Loucy (cell line): ENCODE results near the gene BCKDK.
"Not testable (repeated sequence)": the region's sequence is repeated elsewhere in the genome, so short reads cannot be mapped to it uniquely, and the experiment has no call there.

Experiments
- H2AFZ ChIP-seq: fragments of 200-600 bp; sonication (generic); 2 replicates; pipeline ENCODE4 v1.6.0; 2016; ENCODE audit warnings: antibody characterized with exemption, mild to moderate bottlenecking, low read length, moderate library complexity
- H3F3A ChIP-seq: fragments of 200-600 bp; 2 replicates; pipeline ENCODE4 v1.6.0; 2016; ENCODE audit warnings: antibody characterized with exemption, low read depth, mild to moderate bottlenecking
- H3K27me3 ChIP-seq: fragments of 200-600 bp; sonication (generic); 2 replicates; pipeline ENCODE4 v1.6.1; 2014; ENCODE audit warnings: low read length, mild to moderate bottlenecking; ENCODE audit not compliant: insufficient read depth, poor library complexity, severe bottlenecking
- H3K36me3 ChIP-seq: fragments of 200-600 bp; sonication (generic); 2 replicates; pipeline ENCODE4 v1.6.1; 2016; ENCODE audit warnings: low read length; ENCODE audit not compliant: insufficient read depth
- H3K4me1 ChIP-seq: fragments of 200-600 bp; sonication (generic); 2 replicates; pipeline ENCODE4 v1.5.1; 2014; ENCODE audit warnings: low read length, mild to moderate bottlenecking; ENCODE audit not compliant: insufficient read depth, poor library complexity, severe bottlenecking
- H3K4me2 ChIP-seq: fragments of 200-600 bp; sonication (generic); 2 replicates; pipeline ENCODE4 v1.6.0; 2014; ENCODE audit warnings: antibody characterized with exemption, low read length, low read depth, mild to moderate bottlenecking; ENCODE audit not compliant: poor library complexity, severe bottlenecking
- H3K4me3 ChIP-seq: fragments of 200-600 bp; sonication (generic); 2 replicates; pipeline ENCODE4 v1.5.1; 2014; ENCODE audit warnings: low read length, mild to moderate bottlenecking, mixed read lengths; ENCODE audit not compliant: poor library complexity, severe bottlenecking
- H3K79me2 ChIP-seq: fragments of 200-600 bp; sonication (generic); 2 replicates; pipeline ENCODE4 v1.6.1; 2014; ENCODE audit warnings: low read length; ENCODE audit not compliant: insufficient read depth
- H3K9ac ChIP-seq: fragments of 200-600 bp; sonication (generic); 2 replicates; pipeline ENCODE4 v1.6.0; 2014; ENCODE audit warnings: mild to moderate bottlenecking, low read depth, low read length, moderate library complexity; ENCODE audit not compliant: poor library complexity, severe bottlenecking
- H3K9me2 ChIP-seq: fragments of 200-600 bp; sonication (generic); replicated peaks from 2 replicates; pipeline ENCODE4 v1.6.1; 2016; ENCODE audit warnings: low read depth, low read length, mixed read lengths
- H3K9me3 ChIP-seq: fragments of 200-600 bp; sonication (generic); 2 replicates; pipeline ENCODE4 v1.6.1; 2014; ENCODE audit warnings: mild to moderate bottlenecking, antibody characterized with exemption, low read length, low read depth; ENCODE audit not compliant: insufficient read depth
- H4K20me1 ChIP-seq: fragments of 200-600 bp; sonication (generic); 2 replicates; pipeline ENCODE4 v1.6.0; 2014; ENCODE audit warnings: antibody characterized with exemption, low read length, mild to moderate bottlenecking; ENCODE audit not compliant: insufficient read depth, poor library complexity, severe bottlenecking
- CTCF ChIP-seq: fragments of 200-600 bp; sonication (generic); conservative IDR thresholded peaks from 2 replicates; pipeline ENCODE4 v1.5.1; 2014; ENCODE audit warnings: mild to moderate bottlenecking, antibody characterized with exemption, low read length
- EZH2phosphoT487 ChIP-seq: fragments of 200-600 bp; IDR thresholded peaks from 2 replicates; pipeline ENCODE4 v1.6.1; 2018; ENCODE audit warnings: antibody characterized with exemption, mild to moderate bottlenecking, moderate library complexity, borderline replicate concordance

The BCKDK gene

GRCh38 chr16:31135535-31136286, 27.5 kb downstream of the BCKDK start, which contains the start of gene PRSS8:
Gene PRSS8 (minus strand): TSS chr16:31135727. CDS start chr16:31135498, 229 bp downstream.
- H3K36me3 ChIP-seq = no peaks in the 10 kb centered on the region
- no peaks in the 10 kb centered on the region for H3K27me3 ChIP-seq
- no peak within 1 kb of the TSS for H3K4me2 ChIP-seq
- no peaks in the 10 kb centered on the region for H3K9me3 ChIP-seq
- H4K20me1 ChIP-seq = no peaks in the 10 kb centered on the region
- H3K9ac ChIP-seq = no peak within 1 kb of the TSS
- H3K4me1 ChIP-seq = no peaks in the 10 kb centered on the region
- H2AFZ ChIP-seq = no peak within 1 kb of the TSS
- H3K4me3 ChIP-seq = no peak within 1 kb of the TSS
- TF ChIP-seq EZH2phosphoT487 = no peak
- no peak for TF ChIP-seq CTCF
- H3K79me2 ChIP-seq = no peaks in the 10 kb centered on the region
- no peaks in the 10 kb centered on the region for H3K9me2 ChIP-seq
- H3F3A ChIP-seq = no peaks in the 10 kb centered on the region

GRCh38 chr16:31136287-31136662, 28.1 kb downstream of the BCKDK start:
- H3K9me3 ChIP-seq = no peaks in the 10 kb centered on the region
- no peak overlapping the region for H3K4me3 ChIP-seq
- no peak overlapping the region for H2AFZ ChIP-seq
- H3K36me3 ChIP-seq = no peaks in the 10 kb centered on the region
- TF ChIP-seq CTCF (no peak), EZH2phosphoT487 (no peak)
- no peaks in the 10 kb centered on the region for H3K9me2 ChIP-seq
- no peaks in the 10 kb centered on the region for H3K79me2 ChIP-seq
- H4K20me1 ChIP-seq = no peaks in the 10 kb centered on the region
- no peaks in the 10 kb centered on the region for H3K27me3 ChIP-seq
- H3K9ac ChIP-seq = no peak overlapping the region
- no peaks in the 10 kb centered on the region for H3F3A ChIP-seq
- H3K4me1 ChIP-seq = peaks cover 2% of the 10 kb centered on the region
- no peak overlapping the region for H3K4me2 ChIP-seq

GRCh38 chr16:31136822-31137499, 28.8 kb downstream of the BCKDK start:
- H3K4me3 ChIP-seq, H3K79me2 ChIP-seq, H3K4me1 ChIP-seq, H3K36me3 ChIP-seq, H4K20me1 ChIP-seq, H3F3A ChIP-seq, H3K9ac ChIP-seq, H3K9me2 ChIP-seq, H3K4me2 ChIP-seq, H2AFZ ChIP-seq, H3K27me3 ChIP-seq, H3K9me3 ChIP-seq: not testable (repeated sequence)
